ENCODE measurements around the gene SUPT5H.

DNA sequence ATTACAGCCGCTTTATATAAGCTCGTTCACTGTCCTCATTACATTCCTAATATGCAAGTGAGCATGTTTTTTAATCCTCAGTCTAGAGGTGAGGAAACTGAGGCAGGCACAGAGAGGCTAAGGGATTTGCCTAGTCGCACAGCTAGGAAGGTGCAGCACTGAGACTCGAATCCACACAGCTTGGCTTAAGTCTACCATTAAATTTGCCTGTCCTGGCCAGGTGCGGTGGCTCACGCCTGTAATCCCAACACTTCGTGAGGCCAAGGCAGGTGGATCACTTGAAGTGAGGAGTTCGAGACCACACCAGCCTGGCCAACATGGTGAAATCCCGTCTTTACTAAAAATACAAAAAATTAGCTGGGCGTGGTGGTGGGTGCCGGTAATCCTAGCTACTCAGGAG is 17.7 kb upstream of the SUPT5H start:
- TF ChIP-seq, protein P1, sequence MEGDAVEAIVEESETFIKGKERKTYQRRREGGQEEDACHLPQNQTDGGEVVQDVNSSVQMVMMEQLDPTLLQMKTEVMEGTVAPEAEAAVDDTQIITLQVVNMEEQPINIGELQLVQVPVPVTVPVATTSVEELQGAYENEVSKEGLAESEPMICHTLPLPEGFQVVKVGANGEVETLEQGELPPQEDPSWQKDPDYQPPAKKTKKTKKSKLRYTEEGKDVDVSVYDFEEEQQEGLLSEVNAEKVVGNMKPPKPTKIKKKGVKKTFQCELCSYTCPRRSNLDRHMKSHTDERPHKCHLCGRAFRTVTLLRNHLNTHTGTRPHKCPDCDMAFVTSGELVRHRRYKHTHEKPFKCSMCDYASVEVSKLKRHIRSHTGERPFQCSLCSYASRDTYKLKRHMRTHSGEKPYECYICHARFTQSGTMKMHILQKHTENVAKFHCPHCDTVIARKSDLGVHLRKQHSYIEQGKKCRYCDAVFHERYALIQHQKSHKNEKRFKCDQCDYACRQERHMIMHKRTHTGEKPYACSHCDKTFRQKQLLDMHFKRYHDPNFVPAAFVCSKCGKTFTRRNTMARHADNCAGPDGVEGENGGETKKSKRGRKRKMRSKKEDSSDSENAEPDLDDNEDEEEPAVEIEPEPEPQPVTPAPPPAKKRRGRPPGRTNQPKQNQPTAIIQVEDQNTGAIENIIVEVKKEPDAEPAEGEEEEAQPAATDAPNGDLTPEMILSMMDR (IDR thresholded peaks at IDR 0.05 in 2 of 3, conservative IDR thresholded peaks at IDR 0.05 in 1 of 3; ENCODE audit: control insufficient read depth in 2 of 3, extremely low read depth in 1 of 3, insufficient read depth in 1 of 3, low read depth in 3 of 3, low read length in 3 of 3): no peak
- TF ChIP-seq HDGF (IDR thresholded peaks at IDR 0.05) (no peak), POLR2A (IDR thresholded peaks at IDR 0.05; ENCODE audit: low read depth, low read length) (no peak), POLR2AphosphoS5 (IDR thresholded peaks at IDR 0.05; ENCODE audit: low read length) (no peak; the same call in 1 of the 2 replicates), USF2 (IDR thresholded peaks at IDR 0.05; ENCODE audit: borderline replicate concordance, low read depth, low read length) (no peak), SMC3 (IDR thresholded peaks at IDR 0.05; ENCODE audit: borderline replicate concordance, low read length) (no peak), BCLAF1 (IDR thresholded peaks at IDR 0.05) (no peak), TARDBP (IDR thresholded peaks at IDR 0.05; ENCODE audit: borderline replicate concordance) (no peak), RAD21 (IDR thresholded peaks at IDR 0.05; ENCODE audit: insufficient read depth, low read depth, low read length) (no peak), STAT3 (IDR thresholded peaks at IDR 0.05; ENCODE audit: low read depth, low read length) (no peak)
- TF ChIP-seq, protein P2, sequence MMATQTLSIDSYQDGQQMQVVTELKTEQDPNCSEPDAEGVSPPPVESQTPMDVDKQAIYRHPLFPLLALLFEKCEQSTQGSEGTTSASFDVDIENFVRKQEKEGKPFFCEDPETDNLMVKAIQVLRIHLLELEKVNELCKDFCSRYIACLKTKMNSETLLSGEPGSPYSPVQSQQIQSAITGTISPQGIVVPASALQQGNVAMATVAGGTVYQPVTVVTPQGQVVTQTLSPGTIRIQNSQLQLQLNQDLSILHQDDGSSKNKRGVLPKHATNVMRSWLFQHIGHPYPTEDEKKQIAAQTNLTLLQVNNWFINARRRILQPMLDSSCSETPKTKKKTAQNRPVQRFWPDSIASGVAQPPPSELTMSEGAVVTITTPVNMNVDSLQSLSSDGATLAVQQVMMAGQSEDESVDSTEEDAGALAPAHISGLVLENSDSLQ (IDR thresholded peaks at IDR 0.05): no peak

Measured in GM12878 (cell line).